ENCODE measurements around the gene OPALIN. TPM values are rescaled to one million over a fixed set of nuclear protein-coding genes. Genes with fewer than 3 reads are reported as not detected.

Gene OPALIN
- total RNA-seq, 3 donors from 2014 or later = not detected

GRCh38 chr10:96325719-96326373 is 33.0 kb downstream of the OPALIN start:
- no peak for DNase-seq (ENCODE audit: low spot score in 2 of 2)
- Histone ChIP-seq H3K4me1 (no peaks in the 10 kb centered on the region), H3K4me3 (no peak overlapping the region), H3K27me3 (peaks cover 0 to 21% of the 10 kb centered on the region in 2 donors), H3K9me3 (no peaks in the 10 kb centered on the region), H3K36me3 (no peaks in the 10 kb centered on the region), H3K27ac (no peak overlapping the region)
- TF ChIP-seq POLR2AphosphoS5 (IDR thresholded peaks at IDR 0.05) (no peak), CTCF (IDR thresholded peaks at IDR 0.05) (no peak), POLR2A (IDR thresholded peaks at IDR 0.05) (no peak)
- intact Hi-C loops (cut with DNase I; ENCODE audit: low total_unique reads) = no loop called here

DNA sequence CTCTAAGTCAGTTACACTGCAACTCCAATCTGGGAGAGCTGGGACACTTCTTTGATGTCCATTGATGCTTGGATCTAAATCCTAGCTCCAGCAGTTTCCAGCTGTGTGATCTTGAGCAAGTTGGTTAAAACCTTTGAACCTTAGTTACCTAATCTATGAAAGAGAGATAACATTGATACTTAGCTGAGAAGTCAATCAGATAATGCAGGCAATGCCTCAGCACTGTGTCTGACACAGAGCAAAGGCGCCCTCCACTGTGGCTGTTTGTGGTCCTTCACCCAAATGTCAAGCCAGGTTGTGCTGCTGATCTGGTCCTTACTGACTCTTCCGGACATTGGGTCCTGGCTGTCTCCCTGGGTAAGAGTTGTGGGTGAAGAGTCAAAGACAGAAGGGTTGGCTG is 34.4 kb downstream of the OPALIN start:
- H3K27ac ChIP-seq = no peak overlapping the region
- TF ChIP-seq POLR2A (IDR thresholded peaks at IDR 0.05) (no peak), CTCF (IDR thresholded peaks at IDR 0.05) (no peak), POLR2AphosphoS5 (IDR thresholded peaks at IDR 0.05) (no peak)
- H3K9me3 ChIP-seq = no peaks in the 10 kb centered on the region
- no peak for DNase-seq (ENCODE audit: low spot score in 2 of 2)
- intact Hi-C loops (cut with DNase I; ENCODE audit: low total_unique reads) = no loop called here
- no peak overlapping the region for H3K4me3 ChIP-seq
- no peaks in the 10 kb centered on the region for H3K36me3 ChIP-seq
- H3K27me3 ChIP-seq = peaks cover 0 to 21% of the 10 kb centered on the region in 2 donors
- H3K4me1 ChIP-seq = no peaks in the 10 kb centered on the region

DNA sequence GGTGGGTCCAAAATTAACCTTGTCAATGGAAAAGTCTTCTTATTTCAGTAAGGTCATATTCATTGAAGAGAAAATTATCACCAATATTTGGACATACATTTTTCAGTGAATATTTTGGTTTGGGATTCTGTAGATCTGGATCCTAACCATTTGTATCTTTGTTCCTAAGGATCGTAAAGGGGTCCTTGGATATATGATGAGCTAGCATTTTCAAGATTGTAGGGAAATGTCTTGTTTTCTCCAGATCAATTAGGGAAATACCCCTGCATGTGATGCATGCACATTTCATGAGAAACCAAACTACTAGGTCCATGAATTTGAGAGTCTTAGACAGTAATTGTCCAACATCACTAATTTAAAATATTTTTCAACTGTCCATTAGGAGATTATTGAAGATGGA is 36.5 kb downstream of the OPALIN start:
- intact Hi-C loops (cut with DNase I; ENCODE audit: low total_unique reads) = no loop called here
- no peak overlapping the region for H3K27ac ChIP-seq
- no peaks in the 10 kb centered on the region for H3K36me3 ChIP-seq
- no peaks in the 10 kb centered on the region for H3K9me3 ChIP-seq
- H3K27me3 ChIP-seq = peaks cover 0 to 12% of the 10 kb centered on the region in 2 donors
- no peak for TF ChIP-seq CTCF (IDR thresholded peaks at IDR 0.05)
- no peak overlapping the region for H3K4me3 ChIP-seq
- no peaks in the 10 kb centered on the region for H3K4me1 ChIP-seq
- DNase-seq (ENCODE audit: low spot score in 2 of 2) = no peak

GRCh38 chr10:96321822-96322221 is 37.0 kb downstream of the OPALIN start:
- Histone ChIP-seq H3K4me1 (no peaks in the 10 kb centered on the region), H3K36me3 (no peaks in the 10 kb centered on the region), H3K9me3 (no peaks in the 10 kb centered on the region), H3K27ac (no peak overlapping the region), H3K4me3 (no peak overlapping the region), H3K27me3 (peaks cover 0 to 8% of the 10 kb centered on the region in 2 donors)
- no peak for DNase-seq (ENCODE audit: low spot score in 2 of 2)
- no peak for TF ChIP-seq POLR2A (IDR thresholded peaks at IDR 0.05)
- no peak for TF ChIP-seq CTCF (IDR thresholded peaks at IDR 0.05)
- no peak for TF ChIP-seq POLR2AphosphoS5 (IDR thresholded peaks at IDR 0.05)
- intact Hi-C loops (cut with DNase I; ENCODE audit: low total_unique reads) = no loop called here

DNA sequence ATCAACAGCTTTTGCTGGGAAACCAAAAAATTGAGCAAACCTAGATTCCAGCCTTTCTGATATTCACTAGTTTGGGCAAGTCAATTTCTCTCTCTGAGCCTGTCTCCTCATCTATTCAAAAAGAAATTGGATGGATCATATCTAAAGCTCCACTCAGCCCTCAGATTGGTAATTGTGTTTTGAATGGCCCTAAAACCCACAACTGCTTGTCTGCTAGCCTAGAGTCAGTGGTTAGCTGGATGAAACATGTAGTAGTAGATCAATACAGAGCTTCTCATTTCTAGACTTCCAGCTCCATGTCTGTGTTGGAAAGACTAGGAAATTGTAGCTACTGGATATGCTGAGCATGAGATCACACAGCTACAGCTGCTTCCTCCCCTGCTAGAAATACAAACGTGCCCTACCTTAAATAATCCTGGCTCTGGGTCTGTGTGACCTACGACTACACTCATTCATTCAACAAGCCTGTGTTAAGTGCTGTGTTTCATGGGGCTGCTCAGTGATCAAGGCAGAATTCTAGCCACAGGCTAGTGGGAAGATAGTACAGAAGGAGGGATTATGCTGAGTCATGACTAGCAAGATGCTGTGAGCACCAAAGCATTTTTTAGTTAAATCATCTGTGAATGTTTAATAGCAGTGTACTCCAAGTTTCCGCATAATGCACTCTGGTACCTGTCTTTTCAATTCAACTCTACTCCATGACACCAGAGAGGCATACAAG is 38.9 kb downstream of the OPALIN start:
- H3K4me1 ChIP-seq = no peaks in the 10 kb centered on the region
- no peak overlapping the region for H3K4me3 ChIP-seq
- peaks cover 0 to 8% of the 10 kb centered on the region in 2 donors for H3K27me3 ChIP-seq
- H3K27ac ChIP-seq = no peak overlapping the region
- intact Hi-C loops (cut with DNase I; ENCODE audit: low total_unique reads) = no loop called here
- H3K9me3 ChIP-seq = no peaks in the 10 kb centered on the region
- no peak for DNase-seq (ENCODE audit: low spot score in 2 of 2)
- no peaks in the 10 kb centered on the region for H3K36me3 ChIP-seq
- TF ChIP-seq POLR2AphosphoS5 (IDR thresholded peaks at IDR 0.05) = no peak
- no peak for TF ChIP-seq POLR2A (IDR thresholded peaks at IDR 0.05)
- no peak for TF ChIP-seq CTCF (IDR thresholded peaks at IDR 0.05)

Data from breast epithelium (tissue), 4 donors.